Nephron progenitor cell (in vitro differentiated cells): ENCODE results near the gene DNAJC17.

Experiments
- DNase-seq: peaks from one replicate; pipeline ENCODE4 v3.0.0; 2021
- H3K27ac Mint-ChIP-seq: 2 replicates; pipeline ENCODE4 v1.8.0; 2021; ENCODE audit warnings: mild to moderate bottlenecking, moderate library complexity, mixed read lengths
- H3K27me3 Mint-ChIP-seq: 2 replicates; pipeline ENCODE4 v1.8.0; 2021; ENCODE audit warnings: mild to moderate bottlenecking, low read depth, mixed read lengths; ENCODE audit not compliant: poor library complexity
- H3K36me3 Mint-ChIP-seq: 2 replicates; pipeline ENCODE4 v1.8.0; 2021; ENCODE audit warnings: low read depth, mixed read lengths
- H3K4me1 Mint-ChIP-seq: 2 replicates; pipeline ENCODE4 v1.8.0; 2021; ENCODE audit warnings: mixed read lengths
- H3K4me3 Mint-ChIP-seq: 2 replicates; pipeline ENCODE4 v1.8.0; 2021; ENCODE audit warnings: mild to moderate bottlenecking, moderate library complexity, mixed read lengths
- H3K9me3 Mint-ChIP-seq: 2 replicates; pipeline ENCODE4 v1.8.0; 2021; ENCODE audit warnings: mild to moderate bottlenecking, moderate library complexity, mixed read lengths
- TF ChIP-seq, protein P1 (sequence below): fragments of 200-600 bp; sonication (generic); IDR thresholded peaks from 2 replicates; pipeline ENCODE4 v1.5.0; 2021; ENCODE audit warnings: antibody characterized with exemption

DNAJC17 gene

DNA sequence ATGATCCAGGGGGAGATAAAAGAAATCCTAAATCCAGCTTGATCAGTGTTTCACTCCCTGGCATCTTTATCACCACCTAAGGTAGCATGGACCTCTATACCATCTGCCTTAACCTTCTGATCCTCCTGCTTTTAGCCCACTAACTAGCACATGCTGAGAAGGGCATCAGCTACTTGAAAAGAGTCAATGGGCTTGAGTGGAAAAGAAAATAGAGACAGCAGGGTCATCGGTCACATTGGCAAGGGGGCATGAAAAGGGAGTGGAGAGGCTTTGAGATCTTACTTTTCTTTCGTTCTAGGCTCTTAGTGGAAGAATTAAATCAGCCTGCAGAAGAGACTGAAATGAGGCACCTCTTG, 623 bp downstream of the DNAJC17 start:
- Mint-ChIP-seq H3K36me3 (peaks cover 11% of the 10 kb centered on the region), H3K27ac (peak overlapping the region; percentile 71), H3K4me1 (peaks cover 40% of the 10 kb centered on the region), H3K9me3 (no peaks in the 10 kb centered on the region), H3K4me3 (peak overlapping the region; percentile 99), H3K27me3 (no peaks in the 10 kb centered on the region)
- TF ChIP-seq, protein P1, sequence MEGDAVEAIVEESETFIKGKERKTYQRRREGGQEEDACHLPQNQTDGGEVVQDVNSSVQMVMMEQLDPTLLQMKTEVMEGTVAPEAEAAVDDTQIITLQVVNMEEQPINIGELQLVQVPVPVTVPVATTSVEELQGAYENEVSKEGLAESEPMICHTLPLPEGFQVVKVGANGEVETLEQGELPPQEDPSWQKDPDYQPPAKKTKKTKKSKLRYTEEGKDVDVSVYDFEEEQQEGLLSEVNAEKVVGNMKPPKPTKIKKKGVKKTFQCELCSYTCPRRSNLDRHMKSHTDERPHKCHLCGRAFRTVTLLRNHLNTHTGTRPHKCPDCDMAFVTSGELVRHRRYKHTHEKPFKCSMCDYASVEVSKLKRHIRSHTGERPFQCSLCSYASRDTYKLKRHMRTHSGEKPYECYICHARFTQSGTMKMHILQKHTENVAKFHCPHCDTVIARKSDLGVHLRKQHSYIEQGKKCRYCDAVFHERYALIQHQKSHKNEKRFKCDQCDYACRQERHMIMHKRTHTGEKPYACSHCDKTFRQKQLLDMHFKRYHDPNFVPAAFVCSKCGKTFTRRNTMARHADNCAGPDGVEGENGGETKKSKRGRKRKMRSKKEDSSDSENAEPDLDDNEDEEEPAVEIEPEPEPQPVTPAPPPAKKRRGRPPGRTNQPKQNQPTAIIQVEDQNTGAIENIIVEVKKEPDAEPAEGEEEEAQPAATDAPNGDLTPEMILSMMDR: no peak
- no peak for DNase-seq

DNA sequence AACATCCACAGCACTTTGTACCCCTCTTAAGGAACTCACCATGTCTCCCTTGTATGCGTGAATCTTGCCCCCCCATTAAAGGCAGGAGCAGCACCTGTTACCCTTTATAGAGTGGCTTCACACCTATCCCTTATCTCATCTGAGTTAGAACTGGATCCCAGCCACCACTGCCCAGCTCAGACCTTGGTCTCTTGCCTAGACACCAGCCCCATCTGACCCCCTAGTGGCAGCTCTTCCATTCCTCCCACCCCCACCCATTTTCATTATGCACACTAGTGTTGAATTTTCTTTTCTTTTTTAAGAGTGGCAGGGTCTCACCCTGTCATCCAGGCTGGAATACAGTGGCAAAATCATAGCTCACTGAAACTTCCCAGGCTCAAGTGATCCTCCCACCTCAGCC, 3.6 kb downstream of the DNAJC17 start:
- Mint-ChIP-seq H3K27me3 (no peaks in the 10 kb centered on the region), H3K4me3 (no peak overlapping the region), H3K36me3 (peaks cover 23% of the 10 kb centered on the region), H3K27ac (no peak overlapping the region), H3K9me3 (no peaks in the 10 kb centered on the region), H3K4me1 (peaks cover 51% of the 10 kb centered on the region)
- DNase-seq: no peak
- TF ChIP-seq, protein P1: no peak

DNA sequence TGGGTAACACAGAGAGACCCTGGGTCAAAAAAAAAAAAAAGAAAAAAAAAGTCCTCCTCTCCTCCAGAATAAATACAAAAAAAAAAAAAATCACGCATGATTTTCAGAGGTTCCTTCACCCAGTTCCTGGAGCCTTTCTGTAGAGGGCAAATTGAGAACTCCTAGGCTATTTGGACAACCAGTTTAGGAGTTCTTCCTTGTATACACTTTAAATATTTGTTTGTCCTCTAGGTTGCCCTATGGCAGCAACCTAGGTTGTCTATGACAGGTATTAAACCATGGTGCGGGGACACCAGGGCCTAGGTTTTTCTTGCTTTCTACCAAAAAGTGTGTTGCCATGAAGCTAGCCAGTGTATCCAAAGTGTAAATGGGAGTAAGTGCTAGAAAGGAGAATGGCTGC, 4.2 kb downstream of the DNAJC17 start:
- no peak for DNase-seq
- TF ChIP-seq, protein P1: no peak
- H3K27me3 Mint-ChIP-seq: no peaks in the 10 kb centered on the region
- no peak overlapping the region for H3K4me3 Mint-ChIP-seq
- no peak overlapping the region for H3K27ac Mint-ChIP-seq
- peaks cover 27% of the 10 kb centered on the region for H3K36me3 Mint-ChIP-seq
- no peaks in the 10 kb centered on the region for H3K9me3 Mint-ChIP-seq
- peaks cover 50% of the 10 kb centered on the region for H3K4me1 Mint-ChIP-seq

DNA sequence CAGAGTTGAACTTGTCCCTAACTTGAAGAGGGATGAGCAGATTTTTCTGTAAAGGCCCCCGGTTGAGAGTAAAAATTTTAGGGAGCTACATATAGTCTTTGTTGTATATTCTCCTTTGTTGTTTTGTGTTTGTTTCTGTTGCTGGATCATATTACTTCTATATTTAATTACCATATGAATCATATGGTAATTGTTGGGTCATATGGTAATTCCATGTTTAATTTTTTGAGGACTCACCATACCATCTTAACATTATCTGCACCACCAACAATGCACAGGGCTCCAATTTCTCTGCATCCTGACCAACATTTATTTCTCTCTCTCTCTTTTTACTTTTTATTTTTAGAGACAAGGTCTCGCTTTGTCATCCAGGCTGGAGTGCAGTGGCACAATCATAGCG, 7.8 kb downstream of the DNAJC17 start:
- peaks cover 26% of the 10 kb centered on the region for H3K36me3 Mint-ChIP-seq
- TF ChIP-seq, protein P1: no peak
- H3K27ac Mint-ChIP-seq: peak overlapping the region; percentile 69
- DNase-seq: no peak
- H3K4me3 Mint-ChIP-seq: no peak overlapping the region
- H3K27me3 Mint-ChIP-seq: no peaks in the 10 kb centered on the region
- H3K4me1 Mint-ChIP-seq: peaks cover 33% of the 10 kb centered on the region
- no peaks in the 10 kb centered on the region for H3K9me3 Mint-ChIP-seq

DNA sequence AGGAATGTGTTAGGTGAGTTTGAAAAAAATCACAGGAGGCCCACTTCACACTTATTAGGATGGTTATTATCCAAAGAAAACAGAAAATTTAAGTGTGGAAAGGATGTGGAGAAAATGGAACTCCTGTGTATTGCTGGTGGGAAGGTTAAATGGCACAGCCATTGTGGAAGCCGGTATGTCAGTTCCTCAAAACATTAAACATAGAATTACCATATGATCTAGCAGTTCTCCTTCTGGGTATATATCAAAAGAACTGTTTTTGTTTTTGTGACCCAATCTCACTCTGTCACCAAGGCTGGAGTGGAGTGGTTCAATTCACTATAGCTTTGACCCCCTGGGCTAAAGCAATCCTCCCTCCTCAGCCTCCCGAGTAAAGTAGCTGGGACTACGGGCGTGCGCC, 10.8 kb downstream of the DNAJC17 start:
- H3K4me1 Mint-ChIP-seq: peaks cover 24% of the 10 kb centered on the region
- TF ChIP-seq, protein P1: no peak
- H3K27me3 Mint-ChIP-seq: no peaks in the 10 kb centered on the region
- no peak overlapping the region for H3K4me3 Mint-ChIP-seq
- H3K9me3 Mint-ChIP-seq: no peaks in the 10 kb centered on the region
- H3K36me3 Mint-ChIP-seq: peaks cover 39% of the 10 kb centered on the region
- H3K27ac Mint-ChIP-seq: peak overlapping the region; percentile 25
- DNase-seq: no peak

DNA sequence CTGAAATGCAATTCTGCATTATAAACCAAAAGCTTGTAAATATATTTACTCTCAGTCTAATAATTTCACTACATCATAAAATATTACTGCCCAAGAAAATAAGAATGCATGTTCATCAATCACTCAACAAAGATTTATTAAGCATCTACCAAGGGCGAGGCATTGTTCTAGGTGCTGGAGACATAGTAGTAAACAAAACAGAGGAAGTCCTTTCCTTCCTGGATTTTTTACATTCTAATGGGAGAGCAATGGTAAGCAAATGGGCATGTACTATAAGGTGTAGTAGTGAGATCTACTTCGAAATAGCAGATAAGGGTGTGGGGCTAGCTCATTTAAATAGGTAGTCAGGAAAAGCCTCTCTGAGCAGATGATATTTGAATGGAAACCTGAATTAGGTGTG, 11.2 kb downstream of the DNAJC17 start:
- Mint-ChIP-seq H3K4me1 (peaks cover 21% of the 10 kb centered on the region), H3K4me3 (no peak overlapping the region), H3K9me3 (no peaks in the 10 kb centered on the region), H3K27me3 (no peaks in the 10 kb centered on the region), H3K27ac (no peak overlapping the region), H3K36me3 (peaks cover 36% of the 10 kb centered on the region)
- TF ChIP-seq, protein P1: no peak
- DNase-seq: no peak
